Measurements from ENCODE around the gene MMP1. TPM values are rescaled to one million over a fixed set of nuclear protein-coding genes. Genes with fewer than 3 reads are reported as not detected.

Gene MMP1
- 1 to 10 TPM in 1 of 4 donors, under 1 TPM in 1, not detected in 2; 0.14 to 1.0 TPM for total RNA-seq
- polyA plus RNA-seq: 0.05 TPM
- long read RNA-seq, donor 1: 0 reads
- long read RNA-seq, donor 2: 0 reads
- long read RNA-seq, donor 3, partial matches to known transcripts: 0 of 1 reads
- long read RNA-seq, donor 3, other reads (novel, unspliced or antisense): 0 of 1 reads
- long read RNA-seq, donor 4: 0 reads

DNA sequence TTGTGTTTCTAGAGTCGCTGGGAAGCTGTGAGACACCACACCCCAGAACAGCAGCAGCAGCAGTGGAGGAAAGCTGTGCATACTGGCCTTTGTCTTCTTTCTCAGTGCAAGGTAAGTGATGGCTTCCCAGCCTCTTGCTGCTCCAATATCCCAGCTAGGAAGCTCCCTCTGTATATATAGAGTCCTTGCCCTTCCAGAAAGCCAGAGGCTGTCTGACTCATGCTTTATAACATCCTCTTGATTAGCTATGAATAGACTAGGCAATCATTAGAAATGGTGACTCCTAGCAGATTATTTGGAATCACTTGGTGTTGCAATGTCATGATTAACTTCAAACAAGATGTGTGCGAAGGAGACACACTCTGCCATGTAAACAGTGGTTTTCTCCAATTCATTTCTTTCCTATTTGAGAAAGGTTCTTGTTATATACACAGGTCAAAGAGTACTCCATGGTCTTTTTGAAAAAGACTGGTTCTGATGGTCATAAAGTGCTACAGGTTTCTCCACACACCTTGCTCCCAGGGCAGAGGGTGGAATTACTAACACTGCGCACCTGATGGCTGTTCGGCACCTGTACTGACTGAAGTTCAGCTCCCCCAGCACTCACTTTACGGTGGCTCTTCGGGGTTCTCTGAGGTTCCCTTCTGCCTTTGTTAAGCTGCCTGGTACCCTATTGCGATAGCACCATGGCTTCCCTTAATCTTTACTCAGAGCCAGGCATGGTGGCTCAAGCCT lies at the start of gene MMP1:
Gene MMP1, minus strand, starts transcription at position 149 of the 735 bp plus-strand sequence. Its CDS starts 68 bp downstream, at position 81.
- intact Hi-C loops (cut with DNase I): no loop called here
- Histone ChIP-seq H3K4me3 (ENCODE audit: low read length) (no peak within 1 kb of the TSS), H3K27ac (ENCODE audit: low read length) (no peak within 1 kb of the TSS), H3K4me1 (ENCODE audit: control insufficient read depth, insufficient read depth, low read length) (no peaks in the 10 kb centered on the region), H3K9me3 (ENCODE audit: control insufficient read depth, low read length) (no peaks in the 10 kb centered on the region), H3K27me3 (ENCODE audit: control insufficient read depth, insufficient read depth) (no peaks in the 10 kb centered on the region)
- DNase-seq: no peak
- 96% methylated on average over 7 of the region's 7 CpGs for WGBS
- peak in 1 of 2 donors; percentile 54 for ATAC-seq

DNA sequence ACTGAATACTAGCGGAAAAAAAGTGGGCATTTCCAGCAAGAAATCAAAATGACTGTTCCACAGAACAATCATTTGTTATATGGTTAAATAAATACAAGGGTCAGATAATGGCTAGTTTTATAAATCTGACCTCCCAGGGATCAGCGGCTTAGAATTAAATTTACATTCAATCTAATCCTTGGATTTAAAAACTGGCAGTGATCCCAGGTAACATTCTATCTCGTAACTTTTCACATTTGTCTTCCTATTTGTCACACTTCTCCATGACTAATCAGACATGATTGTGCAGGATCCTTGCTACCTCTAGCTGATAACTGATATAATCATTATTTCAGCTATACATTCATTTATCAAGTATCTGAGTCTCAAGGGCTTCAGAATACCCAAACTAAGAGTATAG lies 48.3 kb upstream of the MMP1 start:
- Histone ChIP-seq H3K9me3 (ENCODE audit: control insufficient read depth, low read length) (no peaks in the 10 kb centered on the region), H3K27me3 (ENCODE audit: control insufficient read depth, insufficient read depth) (no peaks in the 10 kb centered on the region), H3K4me3 (ENCODE audit: low read length) (no peak overlapping the region), H3K4me1 (ENCODE audit: control insufficient read depth, insufficient read depth, low read length) (no peaks in the 10 kb centered on the region), H3K27ac (ENCODE audit: low read length) (no peak overlapping the region)
- DNase-seq (no peak), ATAC-seq (no peak)
- 62% methylated on average over 3 of the region's 3 CpGs for WGBS
- intact Hi-C loops (cut with DNase I): no loop called here

DNA sequence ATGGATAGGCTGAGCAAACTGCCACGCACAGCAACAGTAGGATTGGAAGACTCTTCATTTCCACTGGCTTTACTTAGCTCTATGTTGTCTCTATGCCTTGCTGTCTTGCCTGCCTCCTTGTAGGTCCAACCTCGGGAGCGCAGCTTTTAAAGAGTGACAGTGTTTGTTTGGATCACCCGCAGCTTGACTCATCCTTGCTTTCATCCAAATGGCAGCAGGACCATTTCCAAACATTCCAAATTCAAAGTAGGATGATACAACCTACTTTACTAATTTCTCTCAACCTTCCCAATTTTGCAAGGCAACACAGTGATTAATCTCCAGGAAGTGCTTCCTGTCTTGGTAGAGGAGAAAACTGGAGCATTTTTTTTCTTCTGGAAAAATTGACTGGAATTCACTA lies 45.5 kb upstream of the MMP1 start, which contains the start of gene MMP3:
Gene MMP3, minus strand, starts transcription at position 121 of the 400 bp plus-strand sequence. Its CDS starts 63 bp downstream, at position 58.
- intact Hi-C loops (cut with DNase I): no loop called here
- DNase-seq (no peak), ATAC-seq (no peak)
- Histone ChIP-seq H3K4me1 (ENCODE audit: control insufficient read depth, insufficient read depth, low read length) (no peaks in the 10 kb centered on the region), H3K9me3 (ENCODE audit: control insufficient read depth, low read length) (no peaks in the 10 kb centered on the region), H3K27me3 (ENCODE audit: control insufficient read depth, insufficient read depth) (no peaks in the 10 kb centered on the region), H3K27ac (ENCODE audit: low read length) (no peak within 1 kb of the TSS), H3K4me3 (ENCODE audit: low read length) (no peak within 1 kb of the TSS)
- WGBS: 87% methylated on average over 4 of the region's 4 CpGs

DNA sequence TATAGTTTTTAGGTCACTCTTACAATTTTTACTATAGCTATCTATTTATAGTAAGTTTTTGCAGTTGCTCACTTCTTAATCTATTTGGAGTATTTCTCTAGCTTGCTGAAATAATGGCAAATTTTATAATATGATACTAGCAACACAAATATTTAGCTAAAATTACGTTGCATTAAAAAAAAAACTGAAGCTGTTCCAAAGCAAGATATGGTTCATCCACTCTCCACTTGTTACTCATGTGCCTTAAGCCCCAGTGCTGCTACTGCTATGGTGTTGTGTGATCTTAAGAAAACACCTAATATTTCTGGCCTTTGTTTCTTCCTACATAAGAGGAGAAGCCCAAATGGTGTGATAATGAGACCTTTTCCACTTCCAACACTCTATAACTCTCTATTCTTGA lies 45.0 kb upstream of the MMP1 start:
- Histone ChIP-seq H3K27ac (ENCODE audit: low read length) (no peak overlapping the region), H3K9me3 (ENCODE audit: control insufficient read depth, low read length) (no peaks in the 10 kb centered on the region), H3K27me3 (ENCODE audit: control insufficient read depth, insufficient read depth) (no peaks in the 10 kb centered on the region), H3K4me3 (ENCODE audit: low read length) (no peak overlapping the region), H3K4me1 (ENCODE audit: control insufficient read depth, insufficient read depth, low read length) (no peaks in the 10 kb centered on the region)
- ATAC-seq (no peak), DNase-seq (no peak)
- intact Hi-C loops (cut with DNase I): no loop called here
- 47% methylated on average over 1 of the region's 1 CpG for WGBS

DNA sequence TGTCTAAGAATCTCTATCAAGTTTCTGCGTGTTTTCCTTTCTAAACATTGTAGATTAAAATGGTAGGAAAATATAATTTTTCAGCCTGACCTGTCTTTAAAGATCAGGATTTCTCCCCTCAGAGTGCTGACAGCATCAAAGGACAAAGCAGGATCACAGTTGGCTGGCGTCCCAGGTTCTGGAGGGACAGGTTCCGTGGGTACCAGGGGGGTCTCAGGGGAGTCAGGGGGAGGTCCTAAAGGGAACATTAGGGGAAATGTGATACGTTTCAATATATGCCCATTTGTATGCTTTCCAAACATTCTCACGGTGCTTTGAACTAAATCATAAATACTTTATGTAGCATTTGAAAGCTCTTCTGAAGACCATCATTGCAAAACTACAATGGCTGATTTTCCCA lies 42.1 kb upstream of the MMP1 start:
- no peaks in the 10 kb centered on the region for H3K9me3 ChIP-seq (ENCODE audit: control insufficient read depth, low read length)

DNA sequence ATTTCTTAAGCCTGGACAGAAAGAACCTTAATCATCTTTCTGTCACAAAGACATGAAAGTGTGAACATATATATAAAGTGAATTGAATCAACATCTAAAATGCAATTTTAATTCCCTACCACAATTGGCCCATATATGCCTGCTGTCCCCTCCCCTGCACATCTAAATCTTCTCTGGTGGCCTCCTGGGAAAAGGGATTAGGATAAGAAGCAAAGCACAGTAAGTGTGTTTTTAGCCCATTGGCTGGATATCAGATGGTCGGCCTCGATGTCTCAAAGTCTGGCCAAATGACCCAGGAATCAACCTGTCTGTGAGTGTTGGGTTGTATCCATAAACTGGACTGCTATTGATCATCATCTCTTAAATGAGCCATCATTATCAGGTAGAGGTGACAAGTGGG lies 39.7 kb upstream of the MMP1 start:
- no peaks in the 10 kb centered on the region for H3K27me3 ChIP-seq (ENCODE audit: control insufficient read depth, insufficient read depth)
- no peak overlapping the region for H3K4me3 ChIP-seq (ENCODE audit: low read length)
- H3K4me1 ChIP-seq (ENCODE audit: control insufficient read depth, insufficient read depth, low read length): no peaks in the 10 kb centered on the region
- 48% methylated on average over 2 of the region's 2 CpGs for WGBS
- ATAC-seq (no peak), DNase-seq (no peak)
- intact Hi-C loops (cut with DNase I): no loop called here
- no peak overlapping the region for H3K27ac ChIP-seq (ENCODE audit: low read length)
- no peaks in the 10 kb centered on the region for H3K9me3 ChIP-seq (ENCODE audit: control insufficient read depth, low read length)

More for the DNA sequence above, 42.1 kb upstream of the MMP1 start:
- Histone ChIP-seq H3K4me3 (ENCODE audit: low read length) (no peak overlapping the region), H3K27ac (ENCODE audit: low read length) (no peak overlapping the region), H3K27me3 (ENCODE audit: control insufficient read depth, insufficient read depth) (no peaks in the 10 kb centered on the region), H3K4me1 (ENCODE audit: control insufficient read depth, insufficient read depth, low read length) (no peaks in the 10 kb centered on the region)
- intact Hi-C loops (cut with DNase I): no loop called here
- DNase-seq (no peak), ATAC-seq (no peak)
- WGBS: 35% methylated on average over 5 of the region's 5 CpGs

DNA sequence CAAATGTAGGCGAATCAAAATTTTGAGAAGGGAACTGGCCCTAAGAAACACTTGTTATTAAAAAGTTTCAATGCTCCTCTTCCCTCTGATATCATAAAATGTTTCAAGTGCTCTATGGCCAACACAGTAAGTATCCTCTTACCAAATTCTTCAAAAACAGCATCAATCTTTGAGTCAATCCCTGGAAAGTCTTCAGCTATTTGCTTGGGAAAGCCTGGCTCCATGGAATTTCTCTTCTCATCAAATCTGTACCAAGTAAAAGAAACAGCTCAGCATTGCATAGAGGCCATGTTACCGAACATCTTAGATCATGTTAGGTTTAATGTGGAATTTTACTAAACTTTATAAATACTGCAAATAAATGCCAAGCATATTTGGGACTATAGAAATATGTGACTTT lies 39.2 kb upstream of the MMP1 start:
- no peak overlapping the region for H3K4me3 ChIP-seq (ENCODE audit: low read length)
- H3K27ac ChIP-seq (ENCODE audit: low read length): no peak overlapping the region
- H3K27me3 ChIP-seq (ENCODE audit: control insufficient read depth, insufficient read depth): no peaks in the 10 kb centered on the region
- DNase-seq: no peak
- H3K4me1 ChIP-seq (ENCODE audit: control insufficient read depth, insufficient read depth, low read length): no peaks in the 10 kb centered on the region
- no peaks in the 10 kb centered on the region for H3K9me3 ChIP-seq (ENCODE audit: control insufficient read depth, low read length)
- intact Hi-C loops (cut with DNase I): no loop called here
- ATAC-seq: no peak
- 88% methylated on average over 2 of the region's 2 CpGs for WGBS

DNA sequence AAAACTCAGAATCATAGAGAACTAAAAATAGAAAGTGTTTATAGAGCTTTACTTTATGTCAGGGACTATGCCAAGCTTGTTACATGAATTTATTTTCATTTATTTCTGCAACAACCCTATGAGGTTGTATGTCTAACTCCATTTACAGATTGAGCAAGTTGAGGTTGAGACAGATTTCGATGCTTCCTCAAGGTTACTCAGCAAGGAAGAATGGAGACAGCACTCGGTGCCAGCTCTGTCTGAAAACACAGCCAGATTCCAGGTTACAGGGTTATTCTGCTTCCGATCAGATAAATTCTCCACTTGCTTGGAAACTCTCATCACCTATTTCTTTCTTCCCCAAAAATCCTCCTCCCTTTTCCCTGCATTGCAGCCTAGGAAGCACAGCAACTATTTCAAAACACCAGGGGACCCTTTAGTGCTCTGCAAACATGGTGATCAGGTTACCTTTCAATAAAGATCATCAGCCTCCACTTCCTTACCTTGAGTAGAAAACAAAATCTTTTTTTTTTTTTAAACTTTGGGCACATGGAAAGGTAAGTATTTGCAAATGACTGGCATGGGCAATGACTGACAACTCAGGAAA lies 38.4 kb upstream of the MMP1 start:
- DNase-seq: no peak
- intact Hi-C loops (cut with DNase I): no loop called here
- Histone ChIP-seq H3K9me3 (ENCODE audit: control insufficient read depth, low read length) (no peaks in the 10 kb centered on the region), H3K27ac (ENCODE audit: low read length) (no peak overlapping the region), H3K4me3 (ENCODE audit: low read length) (no peak overlapping the region), H3K4me1 (ENCODE audit: control insufficient read depth, insufficient read depth, low read length) (no peaks in the 10 kb centered on the region), H3K27me3 (ENCODE audit: control insufficient read depth, insufficient read depth) (no peaks in the 10 kb centered on the region)
- no peak for ATAC-seq
- WGBS: 63% methylated on average over 3 of the region's 3 CpGs

DNA sequence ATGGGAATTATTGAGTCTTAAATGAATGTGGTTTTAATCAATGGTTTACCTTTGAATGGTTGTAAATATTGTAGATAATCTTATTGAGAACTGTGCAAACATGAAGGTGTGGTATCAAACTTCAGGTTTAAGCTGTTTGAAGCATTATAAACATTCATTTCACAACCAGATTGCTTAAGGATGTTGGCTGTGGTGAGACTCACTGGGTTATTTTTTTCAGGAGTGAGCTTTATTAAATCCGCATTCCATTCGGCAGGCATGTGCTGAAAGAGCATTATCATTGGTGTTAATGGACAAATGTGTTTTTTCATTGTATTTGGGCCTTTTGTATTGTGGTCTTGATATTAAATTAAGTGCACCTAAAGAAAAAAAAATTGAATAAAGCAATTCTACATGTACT lies 35.8 kb upstream of the MMP1 start:
- Histone ChIP-seq H3K9me3 (ENCODE audit: control insufficient read depth, low read length) (no peaks in the 10 kb centered on the region), H3K4me1 (ENCODE audit: control insufficient read depth, insufficient read depth, low read length) (no peaks in the 10 kb centered on the region), H3K4me3 (ENCODE audit: low read length) (no peak overlapping the region), H3K27ac (ENCODE audit: low read length) (no peak overlapping the region), H3K27me3 (ENCODE audit: control insufficient read depth, insufficient read depth) (no peaks in the 10 kb centered on the region)
- 84% methylated on average over 2 of the region's 2 CpGs for WGBS
- ATAC-seq (no peak), DNase-seq (no peak)
- intact Hi-C loops (cut with DNase I): no loop called here

DNA sequence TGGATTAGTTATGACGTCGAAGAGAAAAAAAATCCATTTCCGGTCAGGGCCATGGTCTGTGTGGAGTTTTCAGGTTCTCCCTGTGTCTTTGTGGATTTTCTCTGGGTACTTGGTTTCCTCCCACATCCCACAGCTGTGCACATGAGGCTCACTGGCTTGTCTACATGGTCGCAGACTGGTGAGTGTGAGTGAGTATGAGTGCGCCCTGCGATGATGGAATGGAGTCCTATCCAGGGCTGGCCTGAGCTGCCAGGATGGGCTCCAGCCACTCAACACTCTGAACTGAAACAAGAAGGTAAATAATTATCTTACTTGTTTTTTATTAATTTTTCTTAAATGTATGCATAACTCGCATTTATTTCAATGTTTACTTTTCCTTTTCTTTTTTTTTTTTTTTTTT lies 34.7 kb upstream of the MMP1 start:
- WGBS: 95% methylated on average over 7 of the region's 7 CpGs
- Histone ChIP-seq H3K4me1 (ENCODE audit: control insufficient read depth, insufficient read depth, low read length) (no peaks in the 10 kb centered on the region), H3K9me3 (ENCODE audit: control insufficient read depth, low read length) (no peaks in the 10 kb centered on the region), H3K27ac (ENCODE audit: low read length) (no peak overlapping the region), H3K27me3 (ENCODE audit: control insufficient read depth, insufficient read depth) (no peaks in the 10 kb centered on the region), H3K4me3 (ENCODE audit: low read length) (no peak overlapping the region)
- no peak for DNase-seq
- intact Hi-C loops (cut with DNase I): no loop called here
- ATAC-seq: no peak
